ENCODE measurements around the gene PSENEN. TPM values are rescaled to one million over a fixed set of nuclear protein-coding genes. Genes with fewer than 3 reads are reported as not detected.

The PSENEN gene
- total and polyA plus RNA-seq, 2 of the 8 experiments (the other 6 are each of a cell fraction or from before 2014, with no cell fraction given), result 66.7 to 75.3 TPM

DNA sequence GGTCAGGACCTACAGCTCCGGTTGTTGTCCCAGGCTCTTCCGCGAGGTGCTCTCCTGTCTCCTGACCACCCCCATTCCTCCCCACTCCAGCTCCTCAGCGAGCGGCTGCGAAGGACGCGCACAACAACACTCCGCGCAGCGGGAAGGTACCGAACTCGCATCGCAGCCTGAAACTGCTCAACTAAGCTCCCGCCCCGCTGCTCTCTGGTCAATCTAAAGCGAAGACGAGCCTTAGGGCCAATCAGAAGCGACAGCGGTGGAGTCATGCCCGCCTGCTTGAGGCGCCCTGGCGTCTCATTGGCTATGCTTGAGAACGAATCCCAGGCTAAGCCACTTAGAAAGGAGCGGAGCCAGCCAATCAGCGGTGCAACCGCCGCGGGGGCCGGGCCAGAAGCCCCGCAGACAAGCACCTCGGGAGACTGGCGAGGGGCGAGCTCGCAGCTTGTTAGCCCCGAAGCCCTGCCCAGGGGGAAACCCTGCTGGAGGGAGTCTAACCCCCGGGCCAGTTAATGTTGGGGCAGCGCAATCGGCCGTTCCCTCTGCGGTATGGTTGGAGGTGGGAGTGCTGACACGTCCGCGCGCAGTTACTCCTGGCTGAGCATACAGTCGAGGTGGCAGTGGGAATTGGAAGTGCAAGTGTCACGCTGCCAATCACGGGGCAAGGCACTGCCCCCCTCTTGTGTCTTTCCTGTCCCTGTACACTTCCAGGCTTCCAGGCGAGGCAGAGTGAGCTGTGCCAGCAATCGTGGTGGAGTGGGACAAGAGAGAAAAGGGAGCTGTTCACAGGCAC lies 43.0 kb upstream of the PSENEN start:
- no peaks in the 10 kb centered on the region for H3K36me3 ChIP-seq (ENCODE audit: control insufficient read depth in 2 of 4, insufficient read depth in 4 of 4, low read length in 3 of 4)
- H3K18ac ChIP-seq (ENCODE audit: extremely low read depth, low read length), result 0 out of 2 replicates have a peak overlapping the region, but pooled peaks have one; percentile 25
- no peaks in the 10 kb centered on the region for H4K20me1 ChIP-seq (replicated peaks in 1 of 2; ENCODE audit: control insufficient read depth in 1 of 2, insufficient read depth in 2 of 2, low read length in 2 of 2)
- peak overlapping the region; percentile 63; the same call in 1 of the 2 replicates for H2BK5ac ChIP-seq (ENCODE audit: low read depth, low read length)
- no peak overlapping the region for H2BK20ac ChIP-seq (ENCODE audit: low read length)
- no peaks in the 10 kb centered on the region for H3K79me2 ChIP-seq (ENCODE audit: control insufficient read depth in 1 of 2, insufficient read depth in 2 of 2, low read length in 2 of 2)
- peak overlapping the region; percentile 88 for H4K8ac ChIP-seq (ENCODE audit: extremely low read depth, insufficient read depth, low read length)
- H3K23ac ChIP-seq (ENCODE audit: insufficient read length), result no peak overlapping the region
- DNase-seq (ENCODE audit: low read depth in 1 of 2, low spot score in 2 of 2) (peak; percentile 91 to 96), FAIRE-seq (peak; percentile 84)
- peak overlapping the region in 1 of 4 experiments; percentile 8; a peak in 3 of 7 replicates for H3K9ac ChIP-seq (replicated peaks in 1 of 4; ENCODE audit: extremely low read depth in 1 of 4, low read depth in 3 of 4, low read length in 3 of 4)
- 2% methylated on average over 43 of the region's 50 CpGs; no CpG with 5 or more reads in 1 of the 2 experiments for WGBS, 2 experiments (ENCODE audit: extremely low coverage in 1 of 2, insufficient coverage in 1 of 2, insufficient read length in 1 of 2, insufficient replicate concordance in 2 of 2, low coverage in 1 of 2, low lambda C conversion rate in 2 of 2, missing lambda C conversion rate in 1 of 2)
- no peaks in the 10 kb centered on the region for H3K79me1 ChIP-seq (ENCODE audit: low read depth, low read length)
- H2BK15ac ChIP-seq (ENCODE audit: low read length), result 0 out of 2 replicates have a peak overlapping the region, but pooled peaks have one; percentile 2
- H2AK5ac ChIP-seq (ENCODE audit: low read depth, low read length), result no peak overlapping the region
- H3K23me2 ChIP-seq (ENCODE audit: low read depth, low read length), result peaks cover 4% of the 10 kb centered on the region; the same call in 1 of the 2 replicates
- H3K14ac ChIP-seq (ENCODE audit: insufficient read length), result no peak overlapping the region
- H3K27me3 ChIP-seq (replicated peaks in 1 of 4; ENCODE audit: control insufficient read depth in 3 of 4, extremely low read depth in 1 of 4, insufficient read depth in 3 of 4, low read length in 3 of 4), result peaks cover 2 to 11% (median 11%) of the 10 kb centered on the region in 4 experiments; a peak in 6 of 7 replicates
- peak overlapping the region; percentile 84; the same call in 1 of the 2 replicates for H2BK12ac ChIP-seq (ENCODE audit: low read depth, low read length)
- no peak overlapping the region; the same call in 1 of the 2 replicates for H3K27ac ChIP-seq (ENCODE audit: low read depth, low read length)
- peak overlapping the region; percentile 94; the same call in 1 of the 2 replicates for H2AFZ ChIP-seq (ENCODE audit: low read length)
- H3K4me1 ChIP-seq (replicated peaks in 1 of 4; ENCODE audit: control insufficient read depth in 3 of 4, insufficient read depth in 4 of 4, low read length in 3 of 4), result peaks cover 0 to 4% (median 3%) of the 10 kb centered on the region in 4 experiments; a peak in 4 of 7 replicates
- ChIA-PET CTCF (ENCODE audit: partially characterized antibody) (interaction anchor here (0.6 to 8.4 kb wide), 10 partner anchors 9 to 389 kb away, joined by 3 to 67 read pairs (median 4); no protein-coding TSS in a partner anchor), POLR2A (ENCODE audit: partially characterized antibody) (interaction anchor here (0.6 to 3.7 kb wide), 8 partner anchors 10 to 349 kb away, joined by 3 to 28 read pairs (median 6); partner anchors contain the start of gene COX6B1)
- H3K56ac ChIP-seq (replicated peaks; ENCODE audit: insufficient read length, low read depth, low read length), result no peak overlapping the region
- H2BK120ac ChIP-seq (replicated peaks; ENCODE audit: low read depth, low read length), result no peak overlapping the region
- H3K4me3 ChIP-seq (ENCODE audit: extremely low read depth in 1 of 4, insufficient read depth in 2 of 4, low read depth in 3 of 4, low read length in 4 of 4), result peak overlapping the region; percentile 48 to 66 (median 56)
- peak overlapping the region; percentile 87 to 95 for H3K4me2 ChIP-seq (ENCODE audit: insufficient read depth in 1 of 2, low read depth in 2 of 2, low read length in 2 of 2)
- no peak overlapping the region for H3K4ac ChIP-seq (replicated peaks; ENCODE audit: insufficient read length, low read depth, low read length)
- peaks cover 0 to 3% of the 10 kb centered on the region in 2 experiments; a peak in 1 of 4 replicates for H3K9me3 ChIP-seq (ENCODE audit: insufficient read depth in 2 of 2, low read depth in 1 of 2, low read length in 1 of 2)
- H4K5ac ChIP-seq (ENCODE audit: insufficient read length, low read depth, low read length), result no peak overlapping the region
- H4K91ac ChIP-seq (replicated peaks; ENCODE audit: insufficient read length, low read length), result no peak overlapping the region
- peak in 1 of 2 experiments; percentile 44; a peak in 1 of 3 replicates for TF ChIP-seq POLR2A (IDR thresholded peaks at IDR 0.05; ENCODE audit: control extremely low read depth in 1 of 2, low read depth in 2 of 2, low read length in 2 of 2)
- peak; percentile 18; the same call in 1 of the 2 replicates for TF ChIP-seq BACH1 (IDR thresholded peaks at IDR 0.05; ENCODE audit: low read length)
- TF ChIP-seq CREB1 (IDR thresholded peaks at IDR 0.05), result peak; percentile 51
- TF ChIP-seq CHD1 (IDR thresholded peaks at IDR 0.05; ENCODE audit: low read depth, low read length), result no peak
- TF ChIP-seq CHD2 (IDR thresholded peaks at IDR 0.05; ENCODE audit: low read length), result peak; percentile 97
- TF ChIP-seq TCF12 (IDR thresholded peaks at IDR 0.05; ENCODE audit: low read depth, low read length), result 0 out of 2 replicates have a peak, but pooled peaks have one; percentile 70
- peak; percentile 93 for TF ChIP-seq KDM4A (IDR thresholded peaks at IDR 0.05; ENCODE audit: low read depth, low read length, severe bottlenecking)
- TF ChIP-seq SIX5 (IDR thresholded peaks at IDR 0.05; ENCODE audit: low read depth, low read length), result no peak
- TF ChIP-seq SP2 (IDR thresholded peaks at IDR 0.05; ENCODE audit: low read length), result peak; percentile 94
- no peak for TF ChIP-seq CTBP2 (IDR thresholded peaks at IDR 0.05; ENCODE audit: borderline replicate concordance, insufficient read depth, insufficient read length, low read length)
- TF ChIP-seq SP1 (IDR thresholded peaks at IDR 0.05; ENCODE audit: low read depth, low read length), result peak; percentile 100
- TF ChIP-seq RBBP5 (IDR thresholded peaks at IDR 0.05; ENCODE audit: borderline replicate concordance, low read depth, low read length), result peak; percentile 60; the same call in 1 of the 2 replicates

All from H1 (cell line).